HEK293 (cell line): ENCODE data around the gene UBE2G2.

Experiments used
- ATF2 ChIP-seq: fragments of 450-650 bp; formaldehyde crosslinking; IDR thresholded peaks from 2 replicates; pipeline ENCODE4 v1.5.1; 2016; ENCODE audit warnings: missing biosample characterization, missing genetic modification characterization, low read depth
- CTCF ChIP-seq: fragments of 450-650 bp; formaldehyde crosslinking; IDR thresholded peaks from 2 replicates; pipeline ENCODE4 v1.5.1; 2016; ENCODE audit warnings: missing biosample characterization, missing genetic modification characterization
- HOXC10 ChIP-seq: sonication (generic); formaldehyde crosslinking; IDR thresholded peaks from 2 replicates; pipeline ENCODE4 v1.8.1; 2023; ENCODE audit warnings: mild to moderate bottlenecking, missing genetic modification reagents
- SALL2 ChIP-seq: fragments of 450-650 bp; formaldehyde crosslinking; IDR thresholded peaks from 2 replicates; pipeline ENCODE4 v1.5.0; 2017; ENCODE audit warnings: missing biosample characterization, mild to moderate bottlenecking, missing genetic modification characterization, borderline replicate concordance
- TCF7L2 ChIP-seq: IDR thresholded peaks from 2 replicates; pipeline ENCODE4 v1.6.1; 2011; ENCODE audit warnings: low read depth, mild to moderate bottlenecking, inconsistent platforms, low read length, moderate library complexity, borderline replicate concordance
- ZBTB17 ChIP-seq: fragments of 450-650 bp; formaldehyde crosslinking; IDR thresholded peaks from 2 replicates; pipeline ENCODE4 v1.5.1; 2016; ENCODE audit warnings: missing biosample characterization, missing genetic modification characterization
- ZBTB49 ChIP-seq: fragments of 450-650 bp; formaldehyde crosslinking; IDR thresholded peaks from 2 replicates; pipeline ENCODE4 v1.5.1; 2016; ENCODE audit warnings: missing biosample characterization, missing genetic modification characterization, low read depth
- ZEB2 ChIP-seq: fragments of 450-650 bp; formaldehyde crosslinking; IDR thresholded peaks from 2 replicates; pipeline ENCODE4 v1.5.1; 2016; ENCODE audit warnings: missing biosample characterization, missing genetic modification characterization
- ZNF274 ChIP-seq, 2 experiments: fragments of 200-500 bp in 1 of 2; fragments of 450-650 bp in 1 of 2; sonication (Bioruptor generic) in 1 of 2; formaldehyde crosslinking in 1 of 2; IDR thresholded peaks; 2 replicates each; pipeline versions ENCODE4 v1.5.1 to v1.6.1; 2014 to 2016; ENCODE audit warnings: borderline replicate concordance in 1 of 2, inconsistent platforms in 1 of 2, low read length in 1 of 2, missing biosample characterization in 1 of 2, missing genetic modification characterization in 1 of 2
- ZNF292 ChIP-seq: fragments of 450-650 bp; formaldehyde crosslinking; IDR thresholded peaks from 2 replicates; pipeline ENCODE4 v1.5.1; 2016; ENCODE audit warnings: low read depth, missing biosample characterization, missing genetic modification characterization, borderline replicate concordance
- ZNF335 ChIP-seq: fragments of 450-650 bp; formaldehyde crosslinking; conservative IDR thresholded peaks from 2 replicates; pipeline ENCODE4 v1.5.1; 2016; ENCODE audit warnings: missing biosample characterization, missing genetic modification characterization
- ZNF433 ChIP-seq: fragments of 450-650 bp; formaldehyde crosslinking; IDR thresholded peaks from 2 replicates; pipeline ENCODE4 v1.5.1; 2016; ENCODE audit warnings: missing biosample characterization, missing genetic modification characterization, low read depth
- ZNF561 ChIP-seq: fragments of 450-650 bp; IDR thresholded peaks from 2 replicates; pipeline ENCODE4 v1.5.1; 2018; ENCODE audit warnings: missing biosample characterization, missing genetic modification characterization, borderline replicate concordance
- ZSCAN18 ChIP-seq: fragments of 450-650 bp; formaldehyde crosslinking; IDR thresholded peaks from 2 replicates; pipeline ENCODE4 v1.5.1; 2016; ENCODE audit warnings: missing biosample characterization, missing genetic modification characterization

GRCh38 chr21:44812640-44813039 is 11.0 kb upstream of the UBE2G2 start:
- TF ChIP-seq ZNF561 (tag by site-specific recombination): no peak
- no peak for TF ChIP-seq ZNF274 (IDR thresholded peaks at IDR 0.05; ENCODE audit: low read length)
- TF ChIP-seq ZNF274 (tag by site-specific recombination; IDR thresholded peaks at IDR 0.05; ENCODE audit: borderline replicate concordance): no peak
- TF ChIP-seq ZBTB17 (tag by site-specific recombination): no peak
- no peak for TF ChIP-seq CTCF
- no peak for TF ChIP-seq ZSCAN18 (tag by site-specific recombination)
- TF ChIP-seq ZBTB49: no peak
- no peak for TF ChIP-seq TCF7L2
- no peak for TF ChIP-seq SALL2
- TF ChIP-seq ATF2 (tag by site-specific recombination): no peak
- TF ChIP-seq ZEB2: no peak
- no peak for TF ChIP-seq ZNF335 (tag by site-specific recombination)
- no peak for TF ChIP-seq ZNF292
- TF ChIP-seq ZNF433 (tag by site-specific recombination): no peak
- TF ChIP-seq HOXC10 (CRISPR knock-in tag): no peak
